Ovary (tissue), 9 donors: Measurements from ENCODE around the gene STRA6. TPM values are rescaled to one million over a fixed set of nuclear protein-coding genes. Genes with fewer than 3 reads are reported as not detected.

Experiments used
- DNase-seq, 5 donors: peaks; one replicate each; pipeline ENCODE4 v3.0.0-alpha.2; 2019 to 2020
- H3K27ac ChIP-seq, 2 donors: fragments of 200-600 bp; one replicate each; pipeline versions ENCODE4 v1.5.1 to v1.8.0; 2019 to 2022
- H3K27me3 ChIP-seq: fragments of 200-600 bp; one replicate; pipeline ENCODE4 v1.8.0; 2022
- H3K36me3 ChIP-seq: fragments of 200-600 bp; sonication (generic); one replicate; pipeline ENCODE4 v1.5.1; 2019
- H3K4me1 ChIP-seq: one replicate; pipeline ENCODE4 v1.8.1; 2013; ENCODE audit warnings: mild to moderate bottlenecking, moderate library complexity; ENCODE audit not compliant: insufficient read depth
- H3K4me3 ChIP-seq: fragments of 200-600 bp; sonication (generic); one replicate; pipeline ENCODE4 v1.5.1; 2017
- H3K9me3 ChIP-seq, 2 donors: fragments of 200-600 bp in 1 of 2; sonication (generic) in 1 of 2; one replicate each; pipeline versions ENCODE4 v1.5.1 to v1.8.1; 2013 to 2019; ENCODE audit warnings: mild to moderate bottlenecking in 1 of 2, moderate library complexity in 1 of 2
- CTCF ChIP-seq, 3 donors: fragments of 450-650 bp in 2 of 3; fragments of 200-600 bp in 1 of 3; IDR thresholded peaks; one replicate each; pipeline versions ENCODE4 v1.5.1 to v1.8.0; 2016 to 2022; ENCODE audit warnings: antibody characterized with exemption in 3 of 3, mild to moderate bottlenecking in 1 of 3
- EP300 ChIP-seq: sonication (generic); formaldehyde crosslinking; IDR thresholded peaks from one replicate; pipeline ENCODE4 v1.6.1; 2017; ENCODE audit warnings: antibody characterized with exemption
- POLR2A ChIP-seq: fragments of 450-650 bp; IDR thresholded peaks from one replicate; pipeline ENCODE4 v1.6.1; 2017; ENCODE audit warnings: antibody characterized with exemption, mild to moderate bottlenecking, moderate library complexity
- whole genome bisulfite sequencing, 3 donors: extraction: QIAGEN DNeasy Blood & Tissue Kit in 1 of 3; methylation state at CpG; one replicate each; pipeline versions ENCODE4 v1.1.5 to v1.1.7; 2013 to 2017; 5-methylcytosine and 5-hydroxymethylcytosine counted together
- intact Hi-C, 4 donors: fragments of 100-400 bp; cut with DNase I; formaldehyde crosslinking; loops; one replicate each; pipeline versions ENCODE4 v1.11.0 to v1.15.1; 2022 to 2023
- polyA plus RNA-seq, 2 donors: library from polyadenylated mRNA; stranded (reverse); fragments of 200-250 nt in 1 of 2; fragments of 350-450 nt in 1 of 2; fragmentation: Illumina TruSeq in 1 of 2; extraction: RNeasy Lipid Tissue Mini Kit (QIAGEN cat#74804) in 1 of 2; gene quantifications; one replicate each; pipeline ENCODE4 v1.2.3, GENCODE V29; 2013 to 2014
- total RNA-seq, 7 donors: library from RNA; depleted of rRNA in 2 of 7; stranded (reverse); fragments of >200 nt in 2 of 7; fragmentation: NEBNext Ultra II Directional in 3 of 7; extraction: Animal tissue kit (Norgen Biotek cat#: 25700) in 3 of 7; gene quantifications; one replicate each; pipeline versions ENCODE4 v1.1.0 to v1.2.4, GENCODE V29; 2016 to 2023
- donor health status: DM: no; HTN: no; CAD: no; lungs with moderate emphysema.
- donor health status: DM: no; HTN: no; CAD: no.
- donor health status: Bipolar disorder and iron deficiency.
- donor health status: DM: yes; HTN: yes; CAD: no.
- donor health status: DM: no; HTN: no; CAD: no.
- donor health status: DM: yes; HTN: yes; CAD: no.

The STRA6 gene
- total and polyA plus RNA-seq, 9 donors, result 0.20 to 2.8 (median 0.69) TPM

GRCh38 chr15:74179983-74180880 is 22.4 kb downstream of the STRA6 start:
- WGBS, 3 donors, result 66 to 70% (median 68%) methylated on average over 17 of the region's 17 CpGs
- Histone ChIP-seq H3K27me3 (no peaks in the 10 kb centered on the region), H3K4me3 (no peak overlapping the region), H3K27ac (peak overlapping the region in 1 of 2 donors; percentile 63), H3K4me1 (peaks cover 34% of the 10 kb centered on the region), H3K36me3 (no peaks in the 10 kb centered on the region), H3K9me3 (no peaks in the 10 kb centered on the region)
- intact Hi-C loops, result no loop called here
- DNase-seq, result no peak
- no peak for TF ChIP-seq POLR2A
- no peak for TF ChIP-seq EP300
- TF ChIP-seq CTCF (IDR thresholded peaks at IDR 0.05), result no peak

GRCh38 chr15:74179101-74179841 is 23.3 kb downstream of the STRA6 start:
- H3K9me3 ChIP-seq, result no peaks in the 10 kb centered on the region
- TF ChIP-seq POLR2A (no peak), EP300 (no peak), CTCF (IDR thresholded peaks at IDR 0.05) (no peak)
- intact Hi-C loops, result no loop called here
- peak; percentile 89 to 96 (median 94) for DNase-seq
- H3K27ac ChIP-seq, result peak overlapping the region in 1 of 2 donors; percentile 63
- H3K4me1 ChIP-seq, result peaks cover 39% of the 10 kb centered on the region
- H3K27me3 ChIP-seq, result no peaks in the 10 kb centered on the region
- H3K4me3 ChIP-seq, result no peak overlapping the region
- H3K36me3 ChIP-seq, result no peaks in the 10 kb centered on the region
- WGBS, 3 donors, result 23 to 28% (median 26%) methylated on average over 11 to 13 of the region's 13 CpGs

GRCh38 chr15:74178326-74179100 is 24.1 kb downstream of the STRA6 start:
- WGBS, 3 donors, result 69 to 80% (median 75%) methylated on average over 7 of the region's 7 CpGs
- H3K36me3 ChIP-seq, result no peaks in the 10 kb centered on the region
- DNase-seq, result peak in 2 of 5 donors; percentile 13 to 26
- TF ChIP-seq POLR2A (no peak), EP300 (no peak), CTCF (IDR thresholded peaks at IDR 0.05) (no peak)
- no peaks in the 10 kb centered on the region for H3K27me3 ChIP-seq
- H3K4me1 ChIP-seq, result peaks cover 39% of the 10 kb centered on the region
- peak overlapping the region in 1 of 2 donors; percentile 63 for H3K27ac ChIP-seq
- intact Hi-C loops, result no loop called here
- no peaks in the 10 kb centered on the region for H3K9me3 ChIP-seq
- no peak overlapping the region for H3K4me3 ChIP-seq
